Vagina (tissue), 2 donors: ENCODE data around the gene ABHD5.

Experiments
- CTCF ChIP-seq, 3 experiments: fragments of 450-650 bp in 2 of 3; fragments of 200-600 bp in 1 of 3; sonication (generic) in 1 of 3; IDR thresholded peaks; one replicate each; pipeline ENCODE4 v1.5.1; 2017 to 2019; ENCODE audit warnings: antibody characterized with exemption in 3 of 3, mild to moderate bottlenecking in 2 of 3, moderate library complexity in 2 of 3
- POLR2A ChIP-seq, 2 donors: fragments of 450-650 bp; IDR thresholded peaks; one replicate each; pipeline ENCODE4 v1.6.1; 2017; ENCODE audit warnings: antibody characterized with exemption in 2 of 2, mild to moderate bottlenecking in 2 of 2, moderate library complexity in 2 of 2

- no peak for TF ChIP-seq CTCF (IDR thresholded peaks at IDR 0.05)
- no peak for TF ChIP-seq POLR2A (IDR thresholded peaks at IDR 0.05)
Observed at GRCh38 chr3:43782541-43782940, 91.8 kb downstream of the ABHD5 start.
